Thyroid gland (tissue), 4 donors: ENCODE measurements around the gene HMGCS1. TPM values are rescaled to one million over a fixed set of nuclear protein-coding genes. Genes with fewer than 3 reads are reported as not detected.
"Not testable (repeated sequence)": the region's sequence is repeated elsewhere in the genome, so short reads cannot be mapped to it uniquely, and the experiment has no call there.

Experiments used
- DNase-seq, 2 donors: peaks; one replicate each; pipeline ENCODE4 v3.0.0-alpha.2; 2019
- H3K27ac ChIP-seq, 3 donors: fragments of 200-600 bp; sonication (generic); 1 replicate in 2 of 3; 2 replicates in 1 of 3; pipeline ENCODE4 v1.5.1; 2016 to 2019; ENCODE audit warnings: mild to moderate bottlenecking in 1 of 3, moderate library complexity in 1 of 3
- H3K27me3 ChIP-seq: fragments of 200-600 bp; sonication (generic); one replicate; pipeline ENCODE4 v1.5.1; 2019
- H3K36me3 ChIP-seq, 2 donors: fragments of 200-600 bp; sonication (generic); one replicate each; pipeline ENCODE4 v1.5.1; 2016 to 2019
- H3K4me1 ChIP-seq, 2 donors: fragments of 200-600 bp; sonication (generic); one replicate each; pipeline ENCODE4 v1.5.1; 2017 to 2019
- H3K4me3 ChIP-seq, 3 donors: fragments of 200-600 bp; sonication (generic); replicated peaks in 1 of 3; 1 replicate in 2 of 3; 2 replicates in 1 of 3; pipeline ENCODE4 v1.5.1; 2016; ENCODE audit warnings: mild to moderate bottlenecking in 1 of 3
- H3K9me3 ChIP-seq: fragments of 200-600 bp; sonication (generic); one replicate; pipeline ENCODE4 v1.5.1; 2017
- CTCF ChIP-seq, 6 experiments: fragments of 200-600 bp in 3 of 6; fragments of 450-650 bp in 3 of 6; sonication (generic) in 3 of 6; IDR thresholded peaks; one replicate each; pipeline ENCODE4 v1.5.1; 2016 to 2019; ENCODE audit warnings: antibody characterized with exemption in 6 of 6, mild to moderate bottlenecking in 2 of 6, inconsistent platforms in 1 of 6, moderate library complexity in 1 of 6
- POLR2A ChIP-seq, 2 donors: fragments of 450-650 bp; IDR thresholded peaks; one replicate each; pipeline ENCODE4 v1.6.1; 2017; ENCODE audit warnings: antibody characterized with exemption in 2 of 2, mild to moderate bottlenecking in 2 of 2, moderate library complexity in 1 of 2
- WGBS, 2 donors: methylation state at CpG; one replicate each; pipeline ENCODE4 v1.1.5; 2017; 5-methylcytosine and 5-hydroxymethylcytosine counted together
- intact Hi-C: fragments of 100-400 bp; cut with DNase I; formaldehyde crosslinking; loops from one replicate; pipeline ENCODE4 v1.15.1; 2023
- total RNA-seq, 4 donors: library from RNA; depleted of rRNA; stranded (reverse); fragments of >200 nt; gene quantifications; one replicate each; pipeline ENCODE4 v1.2.3, GENCODE V29; 2016

HMGCS1 gene
- total RNA-seq, 4 donors from 2014 or later: 33.5 to 58.7 (median 44.1) TPM

DNA sequence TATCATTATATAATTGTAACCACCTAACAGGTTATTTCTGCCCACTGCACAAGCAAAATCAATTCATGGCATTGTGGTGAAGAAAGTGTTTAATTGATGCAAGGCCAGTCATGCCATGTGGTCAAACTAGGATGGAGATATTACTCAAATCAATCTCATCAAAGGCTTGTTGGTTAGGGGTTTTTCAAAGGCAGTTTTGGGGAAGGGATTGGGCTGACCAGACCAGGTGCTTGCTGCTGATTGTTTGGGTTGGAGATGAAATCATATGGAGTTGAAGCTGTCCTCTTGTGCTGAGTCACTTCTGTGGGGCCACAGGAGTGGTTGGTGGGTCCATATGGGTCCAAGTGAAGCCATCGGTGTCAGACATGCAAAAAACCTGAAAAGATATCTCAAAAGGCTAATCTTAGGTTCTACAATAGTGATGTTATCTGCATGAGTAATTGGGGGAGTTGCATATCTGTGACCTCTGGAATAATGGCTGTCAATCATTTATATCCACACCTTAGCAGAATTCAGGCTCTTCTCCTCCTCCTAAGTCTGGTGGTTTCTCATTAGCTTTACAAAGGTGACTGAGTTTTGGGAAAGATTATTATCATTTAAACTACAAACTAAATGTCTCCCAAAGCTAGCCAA, 44.9 kb downstream of the HMGCS1 start:
- 91 to 100% methylated on average over 1 of the region's 1 CpG for WGBS, 2 donors
- intact Hi-C loops: no loop called here
- TF ChIP-seq POLR2A (IDR thresholded peaks at IDR 0.05) (no peak), CTCF (IDR thresholded peaks at IDR 0.05) (no peak)

GRCh38 chr5:43262269-43262668, 50.9 kb downstream of the HMGCS1 start:
- H3K27ac ChIP-seq, H3K4me1 ChIP-seq, DNase-seq, H3K9me3 ChIP-seq, H3K4me3 ChIP-seq, H3K36me3 ChIP-seq, H3K27me3 ChIP-seq, intact Hi-C loops: not testable (repeated sequence)
- WGBS, 2 donors: 81 to 90% methylated on average over 2 of the region's 2 CpGs

More for the DNA sequence above, 44.9 kb downstream of the HMGCS1 start:
- Histone ChIP-seq H3K27me3 (no peaks in the 10 kb centered on the region), H3K4me3 (no peak overlapping the region), H3K9me3 (no peaks in the 10 kb centered on the region), H3K4me1 (peaks cover under 1 to 2% of the 10 kb centered on the region in 2 donors), H3K36me3 (no peaks in the 10 kb centered on the region), H3K27ac (no peak overlapping the region)
- no peak for DNase-seq

DNA sequence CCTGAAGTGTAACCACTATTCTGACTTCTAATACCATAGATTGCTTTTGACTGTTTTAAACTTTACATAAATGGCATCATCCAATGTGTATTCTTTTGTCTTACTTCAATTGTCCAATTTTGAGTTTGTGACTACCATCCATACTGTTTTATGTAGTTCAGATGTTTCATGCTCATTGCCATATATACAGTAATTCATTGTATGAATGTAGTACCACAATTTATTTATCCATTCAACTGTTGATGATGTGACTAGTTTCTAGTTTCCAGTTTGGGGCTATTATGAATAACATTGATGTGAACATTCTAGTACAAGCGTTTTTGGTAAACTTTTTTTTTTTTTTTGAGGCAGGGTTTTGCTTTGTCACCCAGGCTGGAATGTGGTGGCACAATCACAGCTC, 55.1 kb downstream of the HMGCS1 start:
- H3K36me3 ChIP-seq: no peaks in the 10 kb centered on the region
- no peak for DNase-seq
- H3K9me3 ChIP-seq: no peaks in the 10 kb centered on the region
- TF ChIP-seq CTCF (IDR thresholded peaks at IDR 0.05) (no peak), POLR2A (IDR thresholded peaks at IDR 0.05) (no peak)
- intact Hi-C loops: no loop called here
- H3K4me3 ChIP-seq: no peak overlapping the region
- H3K27me3 ChIP-seq: no peaks in the 10 kb centered on the region
- no peaks in the 10 kb centered on the region for H3K4me1 ChIP-seq
- WGBS, 2 donors: 84 to 89% methylated on average over 1 of the region's 1 CpG
- no peak overlapping the region for H3K27ac ChIP-seq

DNA sequence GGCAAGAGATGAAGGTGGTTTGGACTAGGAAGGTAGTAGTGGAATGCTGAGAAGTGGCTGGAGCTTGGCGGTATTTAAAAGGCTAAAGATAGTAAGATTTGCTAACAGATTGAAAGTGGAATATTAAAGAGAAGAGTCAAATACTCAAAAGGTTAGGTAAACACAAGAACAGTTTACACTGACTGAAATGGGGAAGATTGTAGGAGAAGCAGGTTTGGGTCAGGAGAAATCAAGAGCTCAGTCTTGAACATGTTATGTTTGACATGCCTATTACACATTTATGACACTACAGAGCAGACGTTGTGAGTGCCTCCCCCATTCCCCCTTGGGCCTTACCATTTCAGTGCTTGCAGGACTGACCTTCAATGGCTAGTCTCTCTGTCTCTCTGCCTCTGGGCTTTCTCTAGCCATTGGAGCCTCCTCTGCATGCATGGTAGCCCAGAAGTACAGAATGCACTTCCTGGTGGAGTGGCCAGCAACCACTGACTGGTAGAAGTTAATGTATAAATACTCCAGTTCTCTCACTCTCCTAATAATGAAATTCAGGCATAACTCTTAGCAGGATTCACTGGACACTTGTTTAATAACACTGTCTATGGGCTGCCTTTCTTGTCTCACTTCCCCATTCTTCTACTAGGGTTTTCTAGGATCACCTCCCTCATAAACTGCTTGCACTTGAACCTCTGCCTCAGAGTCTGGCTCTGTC, 56.8 kb downstream of the HMGCS1 start:
- Histone ChIP-seq H3K4me1 (no peaks in the 10 kb centered on the region), H3K27me3 (no peaks in the 10 kb centered on the region), H3K36me3 (no peaks in the 10 kb centered on the region), H3K27ac (no peak overlapping the region), H3K9me3 (no peaks in the 10 kb centered on the region), H3K4me3 (no peak overlapping the region)
- no peak for TF ChIP-seq POLR2A (IDR thresholded peaks at IDR 0.05)
- TF ChIP-seq CTCF (IDR thresholded peaks at IDR 0.05): no peak
- 58 to 61% methylated on average over 2 of the region's 2 CpGs for WGBS, 2 donors
- DNase-seq: no peak
- intact Hi-C loops: no loop called here

DNA sequence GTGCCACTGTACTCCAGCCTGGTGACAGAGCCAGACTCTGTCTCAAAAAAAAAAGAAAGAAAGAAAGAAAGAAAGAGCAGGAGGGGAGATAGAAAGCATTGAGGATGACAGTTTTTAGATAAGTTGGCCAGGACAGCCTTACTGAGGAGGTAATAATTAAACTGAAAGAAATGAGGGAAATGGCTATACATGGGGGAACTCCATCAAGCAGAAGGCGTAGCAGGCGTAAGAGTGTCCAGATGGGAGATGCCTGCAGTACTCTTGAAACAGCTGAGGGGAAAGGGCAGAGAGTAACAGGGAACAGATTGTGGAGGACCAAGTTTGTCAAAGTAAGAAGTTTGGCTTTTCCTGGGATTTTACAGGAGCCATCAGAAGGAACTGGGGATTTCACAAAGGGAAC, 57.5 kb downstream of the HMGCS1 start:
- intact Hi-C loops: no loop called here
- H3K27ac ChIP-seq: no peak overlapping the region
- H3K36me3 ChIP-seq: no peaks in the 10 kb centered on the region
- 87 to 99% methylated on average over 2 of the region's 2 CpGs for WGBS, 2 donors
- no peak overlapping the region for H3K4me3 ChIP-seq
- no peak for DNase-seq
- H3K4me1 ChIP-seq: no peaks in the 10 kb centered on the region
- no peaks in the 10 kb centered on the region for H3K27me3 ChIP-seq
- TF ChIP-seq POLR2A (IDR thresholded peaks at IDR 0.05) (no peak), CTCF (IDR thresholded peaks at IDR 0.05) (no peak)
- H3K9me3 ChIP-seq: no peaks in the 10 kb centered on the region
